Right lobe of liver (tissue), 6 donors: ENCODE measurements around the gene PCK1. TPM values are rescaled to one million over a fixed set of nuclear protein-coding genes. Genes with fewer than 3 reads are reported as not detected.
A peak's percentile ranks its signal among the peaks of the same experiment; 100 is the strongest.

ENCODE experiments used
- ATAC-seq, 4 donors: fragments of 200-7000 bp; cut with Tn5 transposase; one replicate each; pipeline ENCODE4 v1.9.1; 2020; ENCODE audit warnings: mild to moderate bottlenecking in 4 of 4, moderate library complexity in 4 of 4
- DNase-seq, 3 donors: peaks; one replicate each; pipeline ENCODE4 v3.0.0-alpha.2; 2020
- H3K27ac ChIP-seq, 3 donors: fragments of 200-600 bp; one replicate each; pipeline ENCODE4 v1.8.0; 2022
- H3K27me3 ChIP-seq, 2 donors: fragments of 200-600 bp; one replicate each; pipeline ENCODE4 v1.8.0; 2022
- H3K36me3 ChIP-seq, 4 donors: fragments of 200-600 bp; sonication (generic) in 1 of 4; one replicate each; pipeline versions ENCODE4 v1.5.1 to v1.8.0; 2017 to 2022; ENCODE audit warnings: control low read depth in 1 of 4
- H3K4me1 ChIP-seq, 4 donors: fragments of 200-600 bp; sonication (generic) in 1 of 4; one replicate each; pipeline versions ENCODE4 v1.5.1 to v1.8.0; 2017 to 2022; ENCODE audit warnings: control low read depth in 1 of 4
- H3K4me3 ChIP-seq, 3 donors: fragments of 200-600 bp; one replicate each; pipeline ENCODE4 v1.8.0; 2022
- H3K9me3 ChIP-seq, 4 donors: fragments of 200-600 bp; sonication (generic) in 1 of 4; one replicate each; pipeline versions ENCODE4 v1.5.1 to v1.8.0; 2017 to 2022; ENCODE audit warnings: control low read depth in 1 of 4
- POLR2A ChIP-seq: fragments of 450-650 bp; IDR thresholded peaks from one replicate; pipeline ENCODE4 v1.6.1; 2017; ENCODE audit warnings: antibody characterized with exemption, mild to moderate bottlenecking
- WGBS: methylation state at CpG from one replicate; pipeline ENCODE4 v1.1.6; 2018; ENCODE audit warnings: low coverage, low lambda C conversion rate; ENCODE audit not compliant: insufficient coverage; ENCODE audit errors: missing lambda C conversion rate; 5-methylcytosine and 5-hydroxymethylcytosine counted together
- intact Hi-C, 2 donors: fragments of 100-400 bp; cut with DNase I; formaldehyde crosslinking; loops; one replicate each; pipeline versions ENCODE4 v1.11.2 to v1.14.1; 2022
- total RNA-seq, 6 experiments: library from RNA; depleted of rRNA in 2 of 6; stranded (reverse); fragments of >200 nt in 2 of 6; fragmentation: NEBNext Ultra II Directional in 3 of 6; extraction: Animal tissue kit (Norgen Biotek cat#: 25700) in 3 of 6; gene quantifications; one replicate each; pipeline versions ENCODE4 v1.1.0 to v1.2.4, GENCODE V29; 2016 to 2023
- TF ChIP-seq, protein P1 (sequence below), 4 donors: fragments of 200-600 bp in 3 of 4; fragments of 450-650 bp in 1 of 4; IDR thresholded peaks; one replicate each; pipeline versions ENCODE4 v1.5.1 to v1.8.0; 2016 to 2022; ENCODE audit warnings: antibody characterized with exemption in 4 of 4, mild to moderate bottlenecking in 2 of 4
- donor health status: DM: no; HTN: yes; CAD: no.
- donor health status: DM: no; HTN: no; CAD: no.
- donor health status: DM: no; HTN: no; CAD: no.
- donor health status: DM: no; HTN: yes; CAD: no.
- donor health status: DM: no; HTN: yes; CAD: no.

The PCK1 gene
- total RNA-seq, 6 experiments from 2014 or later, result 187 to 1,757 (median 778) TPM

DNA sequence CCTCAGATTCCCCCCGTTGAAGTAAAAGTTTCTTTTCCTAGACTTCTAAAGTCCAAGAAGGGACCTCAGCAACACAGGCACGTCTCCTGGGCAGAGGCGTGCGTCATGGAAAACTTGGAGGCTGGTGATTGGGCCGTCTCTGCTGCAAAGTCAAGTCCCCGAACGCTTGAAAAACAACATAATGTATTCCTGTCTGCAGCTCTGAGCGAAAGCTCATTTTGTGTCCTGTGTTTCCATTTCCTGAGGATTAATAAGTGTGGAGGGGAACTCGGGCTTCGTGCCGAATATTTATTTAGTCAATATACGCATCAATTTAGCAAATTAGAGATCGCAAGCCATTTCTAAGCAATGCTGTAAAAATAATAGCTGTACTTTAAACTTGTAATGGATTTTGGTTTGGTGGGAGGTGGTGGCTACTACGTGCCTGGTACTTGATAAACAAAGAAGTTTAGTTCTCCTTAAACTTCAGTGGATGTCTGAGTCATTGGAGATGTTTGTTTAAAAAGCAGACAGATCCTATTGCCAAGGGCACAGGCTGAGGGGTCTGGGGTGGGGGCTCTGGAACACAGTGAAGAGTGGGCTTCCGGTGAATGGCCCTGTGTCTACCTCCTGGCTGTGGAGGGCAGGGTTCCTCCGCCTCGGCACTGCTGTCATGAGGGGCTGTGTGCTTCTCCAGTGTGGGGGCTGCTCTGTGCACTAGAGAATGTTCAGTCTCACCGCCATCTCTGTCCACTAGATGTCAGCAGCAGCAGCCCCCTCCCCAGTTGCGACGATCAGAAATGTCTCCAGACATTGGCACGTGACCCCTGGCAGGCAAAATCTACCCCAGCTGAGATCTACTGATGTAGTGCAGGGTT is 21.8 kb downstream of the PCK1 start:
- DNase-seq (no peak), ATAC-seq (no peak)
- no peak for TF ChIP-seq POLR2A
- TF ChIP-seq, protein P1, sequence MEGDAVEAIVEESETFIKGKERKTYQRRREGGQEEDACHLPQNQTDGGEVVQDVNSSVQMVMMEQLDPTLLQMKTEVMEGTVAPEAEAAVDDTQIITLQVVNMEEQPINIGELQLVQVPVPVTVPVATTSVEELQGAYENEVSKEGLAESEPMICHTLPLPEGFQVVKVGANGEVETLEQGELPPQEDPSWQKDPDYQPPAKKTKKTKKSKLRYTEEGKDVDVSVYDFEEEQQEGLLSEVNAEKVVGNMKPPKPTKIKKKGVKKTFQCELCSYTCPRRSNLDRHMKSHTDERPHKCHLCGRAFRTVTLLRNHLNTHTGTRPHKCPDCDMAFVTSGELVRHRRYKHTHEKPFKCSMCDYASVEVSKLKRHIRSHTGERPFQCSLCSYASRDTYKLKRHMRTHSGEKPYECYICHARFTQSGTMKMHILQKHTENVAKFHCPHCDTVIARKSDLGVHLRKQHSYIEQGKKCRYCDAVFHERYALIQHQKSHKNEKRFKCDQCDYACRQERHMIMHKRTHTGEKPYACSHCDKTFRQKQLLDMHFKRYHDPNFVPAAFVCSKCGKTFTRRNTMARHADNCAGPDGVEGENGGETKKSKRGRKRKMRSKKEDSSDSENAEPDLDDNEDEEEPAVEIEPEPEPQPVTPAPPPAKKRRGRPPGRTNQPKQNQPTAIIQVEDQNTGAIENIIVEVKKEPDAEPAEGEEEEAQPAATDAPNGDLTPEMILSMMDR (IDR thresholded peaks at IDR 0.05), result peak; percentile 14 to 30 (median 24)
- Histone ChIP-seq H3K4me1 (peaks cover 0 to 62% (median 20%) of the 10 kb centered on the region in 4 donors), H3K4me3 (no peak overlapping the region), H3K36me3 (no peaks in the 10 kb centered on the region), H3K9me3 (no peaks in the 10 kb centered on the region), H3K27me3 (no peaks in the 10 kb centered on the region), H3K27ac (peak overlapping the region in 2 of 3 donors; percentile 26 to 47)
- WGBS, result 58% methylated on average over 10 of the region's 21 CpGs
- intact Hi-C loops, result no loop called here

DNA sequence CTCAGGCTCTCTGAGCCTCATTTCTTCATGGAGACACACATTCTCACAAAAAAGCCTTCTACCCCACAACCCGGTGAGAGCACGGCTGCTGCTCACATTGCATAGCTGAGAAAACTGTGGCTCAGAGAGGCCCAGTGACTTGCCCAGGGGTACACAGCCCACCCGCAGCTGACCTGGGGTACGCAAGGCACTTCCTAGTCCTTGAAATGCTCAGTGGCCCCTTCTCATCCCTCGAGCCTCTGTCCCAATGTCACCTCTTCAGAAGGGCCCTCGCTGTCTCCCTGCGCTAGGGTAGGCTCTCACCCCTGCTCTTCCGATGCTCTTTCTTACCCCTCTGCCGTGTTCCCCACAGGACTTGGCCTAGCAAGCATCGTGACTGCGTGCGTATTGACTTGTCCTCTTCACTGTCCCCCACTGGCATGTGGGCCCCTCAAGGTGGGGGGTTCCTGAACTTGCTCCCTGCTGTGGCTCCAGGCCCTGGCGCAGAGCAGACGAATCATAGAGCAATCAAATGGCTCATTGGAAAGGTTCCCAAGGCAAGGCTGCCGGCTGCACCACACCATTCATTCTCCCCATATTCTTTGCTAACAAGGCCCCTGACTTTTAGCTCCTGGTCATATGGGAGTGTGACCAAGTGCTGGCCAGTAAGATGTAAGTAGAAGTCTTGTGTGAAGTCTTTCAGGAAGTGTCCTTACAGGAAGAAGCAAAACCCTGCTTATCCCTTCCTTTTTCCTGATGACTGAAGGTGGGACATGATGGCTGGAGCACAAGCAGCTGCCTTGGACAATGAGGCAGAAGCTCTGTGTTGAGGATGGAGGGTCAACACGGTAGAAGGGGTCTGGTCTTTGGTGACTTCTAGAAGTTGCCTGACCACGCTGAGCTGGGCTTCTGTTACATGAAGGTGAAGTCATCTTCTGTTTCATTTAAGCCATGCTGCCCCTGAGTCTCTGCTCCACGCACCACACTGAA is 22.7 kb downstream of the PCK1 start:
- Histone ChIP-seq H3K36me3 (no peaks in the 10 kb centered on the region), H3K9me3 (no peaks in the 10 kb centered on the region), H3K4me3 (no peak overlapping the region), H3K4me1 (peaks cover 0 to 61% (median 21%) of the 10 kb centered on the region in 4 donors), H3K27ac (no peak overlapping the region), H3K27me3 (no peaks in the 10 kb centered on the region)
- no peak for ATAC-seq
- DNase-seq, result no peak
- WGBS, result 56% methylated on average over 8 of the region's 18 CpGs
- TF ChIP-seq, protein P1 (IDR thresholded peaks at IDR 0.05), result no peak
- no peak for TF ChIP-seq POLR2A
- intact Hi-C loops, result no loop called here

DNA sequence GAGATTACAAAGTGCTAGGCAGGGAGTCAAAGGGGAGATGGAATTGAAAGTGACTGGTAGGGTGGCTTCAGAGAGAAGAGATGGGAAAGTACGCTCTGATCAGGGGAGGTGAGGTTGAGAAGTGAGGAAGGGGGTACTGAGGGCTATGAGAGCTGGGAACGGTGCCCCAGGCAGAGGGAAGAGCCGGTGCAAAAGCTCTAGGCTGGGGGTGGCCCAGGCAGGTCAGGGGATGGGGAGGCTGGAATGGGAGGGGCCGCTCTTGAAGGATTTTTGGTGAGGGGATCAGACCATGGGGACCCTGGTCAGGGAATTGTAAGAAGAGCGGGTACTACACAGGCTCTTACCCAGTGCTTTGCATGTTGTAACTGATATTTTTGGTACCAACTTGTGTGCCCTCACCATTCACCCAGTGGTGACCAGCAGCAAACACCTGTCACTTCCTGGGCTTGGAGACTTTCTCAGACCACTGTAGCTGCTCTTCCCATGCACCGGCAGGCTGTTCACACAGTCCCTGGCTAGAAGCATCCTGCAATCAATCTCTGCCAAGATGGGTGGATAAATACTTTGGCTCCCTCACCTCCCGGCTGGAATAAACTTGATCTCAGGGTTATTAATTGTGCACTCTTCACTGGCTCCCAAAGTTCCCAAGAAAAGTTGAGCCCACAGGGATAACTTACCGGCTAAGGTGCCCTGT is 24.0 kb downstream of the PCK1 start:
- no peaks in the 10 kb centered on the region for H3K36me3 ChIP-seq
- H3K27me3 ChIP-seq, result no peaks in the 10 kb centered on the region
- DNase-seq (no peak), ATAC-seq (no peak)
- TF ChIP-seq POLR2A, result no peak
- TF ChIP-seq, protein P1 (IDR thresholded peaks at IDR 0.05), result no peak
- H3K4me1 ChIP-seq, result peaks cover 0 to 71% (median 26%) of the 10 kb centered on the region in 4 donors
- H3K27ac ChIP-seq, result peak overlapping the region in 2 of 3 donors; percentile 96 to 98
- no peaks in the 10 kb centered on the region for H3K9me3 ChIP-seq
- no peak overlapping the region for H3K4me3 ChIP-seq
- intact Hi-C loops, result loop anchor here in 1 of 2 donors (5.0 kb wide), 1 partner anchor 58 kb away; the partner anchor contains the start of gene CTCFL
- WGBS, result 55% methylated on average over 6 of the region's 8 CpGs
